Measurements from ENCODE around the gene TTC28. TPM values are rescaled to one million over a fixed set of nuclear protein-coding genes. Genes with fewer than 3 reads are reported as not detected.

Gene TTC28
- total RNA-seq, 1 donor from 2014 or later: 23.2 TPM

GRCh38 chr22:28406246-28406645 is 273.4 kb downstream of the TTC28 start:
- DNase-seq (ENCODE audit: low read depth) (no peak), FAIRE-seq (no peak)
- Histone ChIP-seq H3K4me1 (ENCODE audit: insufficient read depth, low read length) (peaks cover 9% of the 10 kb centered on the region), H3K27ac (ENCODE audit: low read depth, low read length) (no peak overlapping the region), H3K79me2 (ENCODE audit: insufficient read depth, low read length) (no peaks in the 10 kb centered on the region), H3K27me3 (ENCODE audit: insufficient read depth, low read length) (no peaks in the 10 kb centered on the region), H3K4me3 (ENCODE audit: insufficient read depth, low read depth, low read length) (no peak overlapping the region), H3K4me2 (ENCODE audit: low read length) (no peak overlapping the region), H3K9me3 (ENCODE audit: insufficient read depth, low read depth, low read length) (no peaks in the 10 kb centered on the region), H4K20me1 (ENCODE audit: insufficient read depth, low read length) (no peaks in the 10 kb centered on the region), H2AFZ (ENCODE audit: low read depth, low read length) (no peak overlapping the region), H3K9ac (ENCODE audit: low read length) (no peak overlapping the region), H3K36me3 (ENCODE audit: insufficient read depth, low read length) (no peaks in the 10 kb centered on the region)
- Mint-ChIP-seq H3K27me3 (ENCODE audit: low read depth, unreplicated experiment) (no peaks in the 10 kb centered on the region), H3K4me3 (ENCODE audit: unreplicated experiment) (no peak overlapping the region), H3K4me1 (ENCODE audit: low read depth, unreplicated experiment) (peaks cover 11% of the 10 kb centered on the region), H3K36me3 (ENCODE audit: low read depth, unreplicated experiment) (no peaks in the 10 kb centered on the region), H3K9me3 (ENCODE audit: unreplicated experiment) (no peaks in the 10 kb centered on the region), H3K27ac (ENCODE audit: unreplicated experiment) (no peak overlapping the region)
- no peak for TF ChIP-seq EZH2 (IDR thresholded peaks at IDR 0.05; ENCODE audit: insufficient read depth, low read length)
- TF ChIP-seq CTCF (IDR thresholded peaks at IDR 0.05; ENCODE audit: insufficient read depth, low read depth, low read length): no peak

- FAIRE-seq (no peak), DNase-seq (ENCODE audit: low read depth) (no peak)
- no peaks in the 10 kb centered on the region for H3K9me3 ChIP-seq (ENCODE audit: insufficient read depth, low read depth, low read length)
- H3K9me3 Mint-ChIP-seq (ENCODE audit: unreplicated experiment): no peaks in the 10 kb centered on the region
- H3K27me3 Mint-ChIP-seq (ENCODE audit: low read depth, unreplicated experiment): no peaks in the 10 kb centered on the region
- H3K4me3 ChIP-seq (ENCODE audit: insufficient read depth, low read depth, low read length): no peak overlapping the region
- H3K4me1 ChIP-seq (ENCODE audit: insufficient read depth, low read length): peaks cover 8% of the 10 kb centered on the region
- no peak for TF ChIP-seq CTCF (IDR thresholded peaks at IDR 0.05; ENCODE audit: insufficient read depth, low read depth, low read length)
- TF ChIP-seq EZH2 (IDR thresholded peaks at IDR 0.05; ENCODE audit: insufficient read depth, low read length): no peak
- H3K4me2 ChIP-seq (ENCODE audit: low read length): no peak overlapping the region
- H3K36me3 ChIP-seq (ENCODE audit: insufficient read depth, low read length): no peaks in the 10 kb centered on the region
- no peaks in the 10 kb centered on the region for H3K27me3 ChIP-seq (ENCODE audit: insufficient read depth, low read length)
- H3K27ac Mint-ChIP-seq (ENCODE audit: unreplicated experiment): no peak overlapping the region
- peaks cover 8% of the 10 kb centered on the region for H3K4me1 Mint-ChIP-seq (ENCODE audit: low read depth, unreplicated experiment)
- no peaks in the 10 kb centered on the region for H3K79me2 ChIP-seq (ENCODE audit: insufficient read depth, low read length)
- no peaks in the 10 kb centered on the region for H3K36me3 Mint-ChIP-seq (ENCODE audit: low read depth, unreplicated experiment)
- H3K4me3 Mint-ChIP-seq (ENCODE audit: unreplicated experiment): no peak overlapping the region
- H4K20me1 ChIP-seq (ENCODE audit: insufficient read depth, low read length): no peaks in the 10 kb centered on the region
- H3K27ac ChIP-seq (ENCODE audit: low read depth, low read length): no peak overlapping the region
- no peak overlapping the region for H3K9ac ChIP-seq (ENCODE audit: low read length)
- no peak overlapping the region for H2AFZ ChIP-seq (ENCODE audit: low read depth, low read length)
These were observed 274.1 kb downstream of the TTC28 start for GRCh38 chr22:28405588-28405987.

- H3K4me1 Mint-ChIP-seq (ENCODE audit: low read depth, unreplicated experiment): no peaks in the 10 kb centered on the region
These were observed 277.1 kb downstream of the TTC28 start for GRCh38 chr22:28402539-28402938.

More at GRCh38 chr22:28402539-28402938, 277.1 kb downstream of the TTC28 start:
- no peak overlapping the region for H3K27ac Mint-ChIP-seq (ENCODE audit: unreplicated experiment)
- TF ChIP-seq CTCF (IDR thresholded peaks at IDR 0.05; ENCODE audit: insufficient read depth, low read depth, low read length) (no peak), EZH2 (IDR thresholded peaks at IDR 0.05; ENCODE audit: insufficient read depth, low read length) (no peak)
- Histone ChIP-seq H3K9ac (ENCODE audit: low read length) (no peak overlapping the region), H4K20me1 (ENCODE audit: insufficient read depth, low read length) (no peaks in the 10 kb centered on the region), H3K79me2 (ENCODE audit: insufficient read depth, low read length) (no peaks in the 10 kb centered on the region), H3K27me3 (ENCODE audit: insufficient read depth, low read length) (no peaks in the 10 kb centered on the region), H3K9me3 (ENCODE audit: insufficient read depth, low read depth, low read length) (no peaks in the 10 kb centered on the region), H2AFZ (ENCODE audit: low read depth, low read length) (no peak overlapping the region), H3K4me3 (ENCODE audit: insufficient read depth, low read depth, low read length) (no peak overlapping the region), H3K4me1 (ENCODE audit: insufficient read depth, low read length) (no peaks in the 10 kb centered on the region), H3K36me3 (ENCODE audit: insufficient read depth, low read length) (no peaks in the 10 kb centered on the region), H3K4me2 (ENCODE audit: low read length) (no peak overlapping the region), H3K27ac (ENCODE audit: low read depth, low read length) (no peak overlapping the region)
- H3K9me3 Mint-ChIP-seq (ENCODE audit: unreplicated experiment): no peaks in the 10 kb centered on the region
- DNase-seq (ENCODE audit: low read depth) (no peak), FAIRE-seq (no peak)
- H3K4me3 Mint-ChIP-seq (ENCODE audit: unreplicated experiment): no peak overlapping the region
- no peaks in the 10 kb centered on the region for H3K36me3 Mint-ChIP-seq (ENCODE audit: low read depth, unreplicated experiment)
- no peaks in the 10 kb centered on the region for H3K27me3 Mint-ChIP-seq (ENCODE audit: low read depth, unreplicated experiment)
